IPS DF 4.7 (cell line): Measurements from ENCODE around the gene MGME1.
"Not testable (repeated sequence)": the region's sequence is repeated elsewhere in the genome, so short reads cannot be mapped to it uniquely, and the experiment has no call there.

Experiments
- DNase-seq: peaks from one replicate; pipeline ENCODE4 v3.0.0-alpha.2; 2013; ENCODE audit warnings: low spot score; ENCODE audit errors: extremely low read depth

The MGME1 gene

DNA sequence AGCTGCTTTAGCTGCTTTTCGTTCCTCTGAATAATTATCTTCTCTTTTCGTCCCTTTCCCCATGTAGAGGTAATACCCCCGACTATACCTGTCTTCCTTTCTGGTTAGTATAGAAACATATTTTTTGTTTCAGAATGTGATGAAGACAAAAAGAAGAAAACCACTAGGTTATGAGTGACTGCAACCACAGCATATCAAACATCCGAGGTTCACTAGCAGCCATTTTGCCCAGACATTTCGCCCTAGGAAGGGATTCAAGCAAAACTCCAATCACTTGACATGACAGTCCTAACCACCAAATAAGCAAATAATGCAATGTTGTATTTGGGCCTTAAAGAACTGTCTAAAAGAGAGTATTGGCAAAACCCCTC is 9.6 kb upstream of the MGME1 start:
- no peak for DNase-seq

DNA sequence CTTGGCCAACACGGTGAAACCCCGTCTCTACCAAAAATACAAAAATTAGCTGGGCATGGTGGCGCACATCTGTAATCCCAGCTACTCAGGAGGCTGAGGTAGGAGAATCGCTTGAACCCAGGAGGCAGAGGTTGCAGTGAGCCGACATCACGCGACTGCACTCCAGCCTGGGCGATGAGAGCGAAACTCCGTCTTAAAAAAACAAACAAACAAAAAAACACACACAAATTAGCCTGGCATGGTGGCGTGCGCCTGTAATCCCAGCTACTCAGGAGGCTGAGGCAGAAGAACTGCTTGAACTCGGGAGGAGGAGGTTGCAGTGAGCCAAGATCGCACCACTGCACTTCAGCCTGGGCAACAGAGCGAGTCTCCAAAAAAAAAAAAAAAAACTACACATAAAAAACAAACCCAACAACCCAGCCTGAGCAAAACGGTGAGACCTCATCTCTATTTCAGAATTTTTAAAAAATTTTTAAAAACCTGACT is 8.4 kb upstream of the MGME1 start:
- DNase-seq = not testable (repeated sequence)

DNA sequence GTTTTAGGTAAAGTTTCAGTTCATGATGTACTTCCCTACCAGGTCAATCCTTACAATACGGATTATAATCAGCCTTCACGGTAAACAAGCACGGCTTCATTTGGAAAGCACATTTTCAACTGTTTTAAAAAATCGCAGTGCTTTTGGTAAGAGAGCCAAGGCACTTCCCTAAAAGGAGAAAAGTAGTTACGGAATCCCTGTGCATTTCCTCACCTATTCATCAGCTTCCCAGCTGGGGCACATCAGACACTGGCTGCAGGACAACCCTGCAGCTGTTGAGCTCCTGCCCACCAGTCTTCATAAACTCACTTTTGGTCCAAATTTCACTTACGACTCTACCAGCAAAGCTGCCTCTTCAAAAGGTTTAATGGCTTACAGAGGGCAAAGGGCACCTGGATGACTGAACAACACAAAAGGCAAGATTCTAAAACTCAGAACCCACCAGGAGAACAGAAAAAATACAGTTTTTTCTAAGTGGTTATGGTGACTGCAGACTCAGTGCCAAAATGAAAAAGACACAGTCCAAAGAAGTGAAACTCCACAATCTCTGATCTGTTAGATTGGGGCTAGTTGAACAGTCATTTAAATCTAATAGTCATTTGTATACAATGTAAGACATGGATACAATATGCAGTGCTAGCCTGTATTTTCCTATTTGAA is 7.8 kb upstream of the MGME1 start:
- DNase-seq = no peak

DNA sequence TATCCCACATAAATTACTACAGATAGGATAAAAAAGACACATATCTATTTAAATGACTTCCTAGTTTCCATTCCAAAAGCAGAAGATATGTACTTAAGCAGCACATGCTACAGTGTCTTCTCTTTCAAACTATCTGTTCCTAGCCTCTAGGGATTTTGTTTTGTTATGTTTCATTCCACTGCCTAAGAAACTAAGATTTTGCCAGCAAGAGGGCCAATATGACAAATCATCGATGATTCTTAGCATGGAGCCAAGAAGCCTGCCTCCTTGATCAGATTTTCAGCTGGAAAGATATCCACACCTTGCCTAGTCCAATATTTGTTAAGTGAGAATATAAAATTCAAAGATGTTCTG is 7.3 kb upstream of the MGME1 start:
- DNase-seq = no peak

DNA sequence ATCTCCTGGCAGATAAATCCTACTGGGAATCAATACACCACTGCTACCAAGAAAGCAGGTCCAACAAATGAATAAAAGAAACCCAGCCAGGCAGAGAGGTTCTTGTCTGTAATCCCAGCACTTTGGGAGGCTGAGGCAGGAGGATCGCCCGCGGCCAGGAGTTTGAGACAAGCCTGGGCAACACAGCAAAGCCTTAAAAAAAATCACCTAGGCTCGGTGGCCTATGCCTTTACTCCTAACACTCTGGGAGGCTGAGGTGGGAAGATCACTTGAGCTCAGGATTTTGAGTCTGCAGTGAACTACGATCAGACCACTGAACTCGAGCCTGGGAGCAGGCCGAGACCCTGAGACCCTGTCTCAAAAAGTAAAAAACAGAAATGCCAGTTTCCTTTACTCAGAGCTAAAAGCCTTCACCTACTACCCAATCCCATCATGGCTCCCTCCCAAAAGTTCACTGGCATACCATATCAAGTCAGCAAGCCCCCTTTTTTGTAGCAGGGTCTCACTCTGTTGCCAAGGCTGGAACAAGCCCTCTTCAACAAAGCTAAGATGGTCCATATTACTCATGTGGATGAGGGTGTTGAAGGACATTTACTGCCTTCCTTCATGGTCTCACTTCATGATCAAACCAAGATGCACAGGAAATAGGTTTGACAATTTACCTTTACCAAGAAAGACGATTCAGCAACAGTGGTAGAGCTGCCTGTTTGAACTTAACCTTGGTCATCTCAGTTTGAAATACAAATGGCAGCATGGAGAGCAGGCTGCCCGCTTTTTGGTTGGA is 5.5 kb upstream of the MGME1 start:
- no peak for DNase-seq

DNA sequence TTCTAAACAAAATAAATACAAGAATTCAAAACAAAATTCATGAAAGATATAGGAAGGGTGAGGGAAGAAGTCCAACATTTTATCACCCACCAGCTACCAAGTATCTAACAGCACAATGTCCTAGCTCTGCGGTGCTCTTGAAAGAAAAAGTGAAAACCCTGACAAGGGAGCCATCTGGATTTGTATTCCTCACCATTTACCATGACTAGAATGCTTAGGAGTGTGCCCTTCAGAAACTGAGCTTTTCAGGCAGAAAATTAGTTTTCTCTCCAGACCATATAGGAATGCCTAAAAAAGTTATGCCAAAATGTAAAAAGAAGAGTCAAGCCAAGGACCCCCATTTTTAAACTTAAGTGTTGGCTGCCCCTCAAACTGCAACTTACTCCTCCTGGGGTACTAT is 4.7 kb upstream of the MGME1 start:
- DNase-seq = no peak

DNA sequence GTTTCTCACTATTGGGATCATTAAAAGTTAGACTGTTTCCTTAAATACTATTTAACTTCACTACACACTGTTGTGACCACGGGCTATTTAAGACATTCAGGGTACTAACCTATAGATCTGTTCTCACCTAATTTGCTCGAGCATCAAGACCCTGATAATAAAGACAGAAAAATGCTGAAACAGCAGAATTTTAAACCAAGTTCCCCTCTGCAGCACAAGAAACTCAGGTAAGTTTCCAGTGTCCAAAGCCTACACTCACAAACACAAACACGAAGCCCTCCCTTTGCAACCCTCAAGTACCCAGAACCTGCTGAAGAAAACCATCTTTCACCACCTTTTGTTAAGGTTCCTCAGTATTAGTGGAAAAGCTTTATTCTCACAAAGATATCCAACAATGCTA is 4.2 kb upstream of the MGME1 start:
- no peak for DNase-seq

DNA sequence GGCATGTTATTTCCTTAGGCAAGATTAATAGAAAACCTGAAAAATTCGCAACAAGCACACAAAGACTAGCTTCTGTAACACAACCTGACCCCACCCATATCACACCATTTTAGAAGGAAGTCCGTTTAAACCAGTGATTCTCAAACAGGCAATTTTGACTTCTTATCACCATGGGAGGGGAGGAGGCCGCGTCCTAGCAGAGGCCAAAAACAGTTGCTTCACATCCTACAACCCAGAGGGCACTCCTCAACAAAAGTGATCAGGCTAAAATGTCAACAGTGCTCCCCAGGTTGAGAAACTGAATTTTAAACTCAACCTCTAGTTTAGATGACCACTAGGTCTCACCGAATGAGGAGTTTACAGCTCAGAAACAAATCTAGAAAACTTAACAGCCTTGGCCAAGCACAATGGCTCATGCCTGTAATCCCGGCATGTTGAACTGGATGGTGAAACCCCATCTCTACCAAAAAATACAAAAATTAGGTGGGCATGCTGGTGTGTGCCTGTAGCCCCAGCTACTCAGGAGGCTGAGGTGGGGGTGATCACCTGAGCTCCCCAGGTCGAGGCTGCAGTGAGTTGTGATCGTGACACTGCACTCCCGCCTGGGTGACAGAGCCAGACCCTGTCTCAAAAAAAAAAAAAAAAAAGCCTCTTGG is 3.6 kb upstream of the MGME1 start:
- DNase-seq = no peak

DNA sequence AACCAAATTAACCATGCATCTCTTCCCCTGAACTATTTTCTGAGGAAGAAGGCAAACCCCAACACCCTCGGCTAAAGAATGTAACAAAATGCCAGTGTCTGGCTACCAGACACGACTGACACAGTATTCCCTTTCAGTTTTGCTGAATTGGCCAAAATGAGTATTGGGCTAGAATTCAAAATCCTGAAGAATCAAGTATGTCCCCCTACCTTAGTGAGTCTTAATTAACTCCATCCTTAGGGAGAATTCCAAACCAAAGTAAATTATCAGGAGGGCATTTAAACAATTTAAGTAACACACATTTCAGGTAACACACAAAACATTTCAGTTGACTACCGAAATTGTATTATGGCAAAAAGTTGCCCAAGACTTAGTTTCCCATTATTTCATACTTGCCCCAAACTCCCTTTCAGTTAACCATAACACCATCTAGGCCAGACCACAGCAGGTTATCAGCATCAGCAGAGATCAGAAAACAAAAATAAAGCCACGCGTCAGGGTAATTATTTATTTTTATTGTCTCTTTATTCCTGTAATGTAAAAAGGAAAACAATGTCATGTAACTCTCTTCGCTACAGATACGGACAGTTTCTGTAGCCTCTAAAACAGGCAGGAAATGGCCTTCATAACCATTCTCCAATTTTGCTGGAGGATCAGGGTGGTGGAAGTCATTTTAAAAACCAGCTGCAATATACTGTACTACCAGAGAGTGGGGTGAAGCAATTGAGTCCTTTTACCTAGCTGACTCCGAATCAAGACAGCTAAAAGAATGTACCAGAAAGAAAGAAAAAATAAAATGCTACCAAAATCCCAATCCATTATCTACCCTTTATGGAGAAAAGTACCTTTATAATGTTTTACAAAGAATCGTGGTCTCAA is 2.1 kb upstream of the MGME1 start:
- DNase-seq = no peak

DNA sequence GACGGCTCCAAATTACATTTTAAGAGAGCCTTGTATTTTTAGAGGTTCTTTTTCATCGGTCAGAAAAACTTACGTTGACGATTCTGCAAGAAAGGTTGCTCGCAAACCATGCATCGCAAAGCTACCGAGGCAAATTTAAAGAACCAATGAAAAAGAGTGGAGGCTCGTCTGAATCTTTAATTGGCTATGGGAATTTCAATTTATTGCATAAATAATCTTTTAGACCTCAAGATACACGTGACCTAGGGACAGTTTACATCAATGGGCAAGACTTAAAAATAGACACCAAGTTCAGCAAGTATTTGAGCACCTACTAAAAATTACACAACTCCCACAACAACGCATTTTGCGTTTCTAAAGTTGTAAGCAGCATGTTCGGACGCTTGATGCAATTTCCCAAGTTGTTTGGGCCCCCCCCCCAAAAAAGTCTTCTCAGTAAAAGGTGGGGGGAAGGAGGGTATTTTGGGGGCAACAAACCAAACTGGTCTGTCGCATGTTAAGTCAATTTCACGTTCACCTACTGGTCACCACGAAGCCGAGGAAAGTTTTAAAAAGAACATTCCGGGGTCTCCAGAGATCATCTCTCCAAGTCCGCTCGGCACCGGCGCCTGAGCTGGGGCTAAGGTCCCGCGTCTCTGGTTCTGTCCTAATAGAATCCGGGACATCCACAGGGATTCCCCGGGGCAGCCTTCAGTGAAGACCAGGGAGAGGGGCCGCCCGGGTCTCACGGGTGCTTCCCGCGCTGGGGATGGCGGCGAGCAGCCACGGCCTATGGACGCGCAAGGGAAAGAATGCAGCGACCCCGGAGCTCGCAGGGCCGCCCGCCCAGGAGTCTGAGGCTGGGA is 1.1 kb upstream of the MGME1 start:
- DNase-seq = no peak

DNA sequence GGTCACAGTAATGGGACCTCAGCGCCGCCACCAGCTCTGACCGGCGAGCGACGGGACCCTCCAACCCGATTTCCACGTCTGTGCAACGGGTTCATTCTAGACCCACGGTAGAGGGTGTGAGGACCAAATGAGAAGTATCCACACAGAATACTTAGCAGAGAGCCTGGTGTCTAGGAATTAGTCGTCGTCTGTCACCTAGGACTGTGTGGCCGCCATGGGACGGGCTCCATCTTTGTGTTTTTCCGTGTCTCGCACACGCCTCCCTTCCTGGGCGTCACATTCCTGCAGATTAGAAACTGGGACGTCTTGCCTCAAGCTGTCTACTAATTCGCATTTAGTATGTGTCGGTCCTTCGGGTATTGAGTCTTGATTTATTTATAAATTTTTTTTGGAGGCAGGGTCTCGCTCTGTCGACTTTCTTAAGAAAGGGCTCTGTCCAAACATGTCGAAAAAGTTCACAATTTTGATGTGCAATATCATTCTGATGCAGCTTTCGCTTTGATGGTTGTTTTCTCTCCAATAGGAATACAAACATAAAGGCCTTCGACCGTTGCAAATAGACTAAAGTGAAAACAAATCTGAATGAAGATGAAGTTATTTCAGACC is 563 bp downstream of the MGME1 start:
- DNase-seq = no peak

DNA sequence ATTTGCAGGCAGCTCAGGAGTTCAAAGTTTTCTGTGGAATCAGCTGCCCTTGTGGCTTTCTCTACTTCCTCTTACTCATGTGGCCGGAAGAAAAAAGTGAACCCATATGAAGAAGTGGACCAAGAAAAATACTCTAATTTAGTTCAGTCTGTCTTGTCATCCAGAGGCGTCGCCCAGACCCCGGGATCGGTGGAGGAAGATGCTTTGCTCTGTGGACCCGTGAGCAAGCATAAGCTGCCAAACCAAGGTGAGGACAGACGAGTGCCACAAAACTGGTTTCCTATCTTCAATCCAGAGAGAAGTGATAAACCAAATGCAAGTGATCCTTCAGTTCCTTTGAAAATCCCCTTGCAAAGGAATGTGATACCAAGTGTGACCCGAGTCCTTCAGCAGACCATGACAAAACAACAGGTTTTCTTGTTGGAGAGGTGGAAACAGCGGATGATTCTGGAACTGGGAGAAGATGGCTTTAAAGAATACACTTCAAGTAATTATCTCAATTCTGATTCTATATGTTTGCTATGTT is 1.1 kb downstream of the MGME1 start:
- DNase-seq = no peak

DNA sequence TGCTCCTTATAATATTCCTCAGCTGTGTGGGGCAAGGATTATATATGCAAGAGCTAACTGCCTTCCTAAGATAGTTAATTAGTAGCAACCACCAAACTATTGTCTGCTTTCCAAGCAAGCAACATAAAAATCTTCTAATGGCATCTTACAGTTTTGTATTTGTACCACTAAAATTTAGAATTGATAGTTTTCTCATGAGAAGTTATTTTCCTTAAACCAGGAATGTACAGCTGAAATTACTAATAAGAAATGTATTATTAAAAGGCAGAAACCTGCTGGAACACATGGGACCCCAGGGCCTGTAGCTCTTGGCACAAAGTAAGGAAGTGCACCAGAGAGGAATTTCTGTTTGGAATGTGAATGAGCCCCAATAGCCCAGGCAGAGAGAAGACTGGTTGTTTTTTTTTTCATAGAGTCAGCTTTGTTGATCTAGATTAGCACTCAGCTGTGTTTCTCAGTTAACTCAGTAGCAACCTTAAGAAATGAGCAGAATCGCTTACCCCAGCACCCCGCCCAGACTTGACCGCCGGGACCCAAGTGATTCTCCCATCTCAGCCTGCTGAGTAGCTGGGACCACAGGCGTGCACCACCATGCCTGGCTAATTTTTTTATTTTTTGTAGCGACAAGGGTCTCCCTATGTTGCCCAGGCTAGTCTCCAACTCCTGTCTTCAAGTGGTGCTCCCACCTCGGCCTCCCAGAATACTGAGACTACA is 2.6 kb downstream of the MGME1 start:
- no peak for DNase-seq

DNA sequence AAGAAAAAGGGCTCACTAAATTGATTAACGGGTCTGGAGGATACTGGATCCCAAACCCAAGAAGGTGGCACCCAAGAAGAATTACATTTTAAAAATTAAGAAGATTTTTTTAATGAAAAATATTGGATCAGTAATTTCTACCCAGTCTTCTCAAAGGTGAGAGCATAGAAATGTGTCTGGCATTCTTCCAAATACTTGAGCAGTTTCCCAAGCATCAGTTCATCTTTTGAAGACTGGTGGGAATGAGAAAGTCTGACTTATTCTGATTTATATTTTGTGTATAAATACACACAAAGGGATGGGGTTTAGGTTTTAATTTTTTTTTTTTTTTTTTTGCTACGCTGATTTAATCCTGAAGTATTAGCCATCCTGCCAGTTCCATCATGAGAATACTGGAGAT is 3.3 kb downstream of the MGME1 start:
- no peak for DNase-seq

DNA sequence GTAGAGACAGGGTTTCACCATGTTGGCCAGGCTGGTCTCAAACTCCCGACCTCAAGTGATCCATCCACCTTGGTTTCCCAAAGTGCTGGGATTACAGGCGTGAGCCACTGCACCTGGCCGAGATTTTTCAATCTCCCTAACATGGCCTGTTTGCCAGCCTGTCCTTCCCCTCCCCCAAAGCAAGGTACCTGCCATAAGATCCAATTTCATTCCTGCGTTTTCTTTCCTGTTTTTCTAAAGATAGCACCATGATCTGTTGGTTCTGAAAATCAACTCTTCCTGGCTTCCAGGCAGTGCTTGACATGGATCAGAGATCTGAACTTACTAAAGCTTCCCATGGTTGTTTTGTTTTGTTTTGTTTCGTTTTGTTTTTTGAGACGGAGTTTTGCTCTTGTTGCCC is 7.5 kb downstream of the MGME1 start:
- no peak for DNase-seq

DNA sequence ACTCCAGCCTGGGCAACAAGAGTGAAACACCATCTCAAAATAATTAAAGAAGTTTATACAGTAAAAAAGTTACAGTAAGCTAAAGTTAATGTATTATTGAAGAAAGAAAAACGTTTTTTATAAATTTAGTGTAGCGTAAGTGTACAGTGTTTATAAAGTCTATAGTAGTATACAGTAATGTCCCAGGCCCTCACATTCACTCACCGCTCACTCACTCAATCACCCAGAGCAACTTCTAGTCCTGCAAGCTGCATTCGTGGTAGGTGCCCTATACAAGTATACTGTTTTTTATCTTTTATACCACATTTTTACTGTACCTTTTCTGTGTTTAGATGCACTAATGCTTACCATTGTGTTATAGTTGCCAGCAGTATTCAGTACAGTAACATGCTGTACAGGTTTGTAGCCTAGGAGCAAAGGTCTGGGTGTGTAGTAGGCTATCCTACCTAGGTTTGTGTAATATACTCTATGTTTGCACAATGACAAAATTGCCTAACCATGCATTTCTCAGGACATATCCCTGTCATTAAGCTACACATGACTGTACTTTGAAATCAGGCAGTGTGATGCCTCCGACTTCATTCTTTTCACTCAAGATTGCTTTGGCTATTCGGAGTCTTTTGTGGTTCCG is 16.7 kb downstream of the MGME1 start:
- no peak for DNase-seq

DNA sequence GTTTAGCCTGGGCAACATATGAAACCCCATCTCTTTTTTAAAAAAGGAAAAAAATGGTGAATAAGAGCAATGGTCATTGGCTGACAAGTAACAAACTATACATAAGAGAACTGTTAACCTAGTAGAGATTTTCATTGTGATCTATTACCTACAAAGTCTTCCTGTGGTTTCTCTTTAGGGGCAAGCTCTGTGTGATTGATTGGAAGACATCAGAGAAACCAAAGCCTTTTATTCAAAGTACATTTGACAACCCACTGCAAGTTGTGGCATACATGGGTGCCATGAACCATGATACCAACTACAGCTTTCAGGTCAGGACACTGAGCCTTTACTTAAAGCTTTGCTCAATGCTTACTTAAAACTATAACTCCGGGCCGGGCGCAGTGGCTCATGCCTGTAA is 19.2 kb downstream of the MGME1 start:
- DNase-seq = no peak

DNA sequence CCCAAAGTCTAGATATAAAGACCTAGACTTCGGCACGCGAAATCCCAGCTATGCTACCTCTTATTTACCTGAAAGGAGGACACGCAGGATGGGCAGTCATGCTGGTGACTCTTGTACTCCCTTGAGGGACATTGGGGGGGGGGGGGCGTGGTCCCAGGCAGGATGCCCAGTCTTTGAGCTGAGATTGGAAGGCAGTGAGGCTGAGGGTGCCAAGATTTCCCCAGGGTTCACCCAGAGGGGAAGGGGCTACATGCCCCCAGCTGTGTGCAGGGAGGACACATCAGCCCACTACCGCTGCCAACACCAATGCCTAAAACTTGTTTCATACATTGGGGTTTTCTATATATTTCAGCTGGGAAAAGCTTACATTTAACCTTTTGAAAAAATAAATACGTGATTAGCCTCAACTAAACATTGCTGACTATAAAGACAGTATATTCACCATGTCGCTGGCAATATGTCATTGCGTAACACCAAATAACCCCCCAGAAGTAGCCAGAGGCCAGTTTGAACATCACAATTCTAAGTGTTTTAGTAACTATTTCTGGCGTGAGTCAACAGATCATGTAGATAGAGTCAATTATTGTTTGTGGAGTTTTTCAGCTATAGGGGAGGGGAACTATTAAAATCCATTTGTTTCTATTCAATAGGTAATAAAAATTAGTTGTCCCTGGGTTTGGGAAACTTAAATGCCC is 21.6 kb downstream of the MGME1 start:
- no peak for DNase-seq
